GM13977 (cell line): ENCODE results near the gene MLLT10.
"Not testable (repeated sequence)": the region's sequence is repeated elsewhere in the genome, so short reads cannot be mapped to it uniquely, and the experiment has no call there.

Experiments
- DNase-seq: peaks from one replicate; pipeline ENCODE4 v3.0.0; 2012; ENCODE audit warnings: low spot score
- CTCF ChIP-seq: IDR thresholded peaks from 2 replicates; pipeline ENCODE4 v1.5.1; 2012; ENCODE audit warnings: mild to moderate bottlenecking, control low read depth; ENCODE audit not compliant: insufficient read depth; ENCODE audit errors: extremely low read depth, missing control alignments
- in situ Hi-C: fragments of 300-500 bp; cut with MboI; formaldehyde crosslinking; loops from one replicate; pipeline ENCODE4 v1.12.0; 2022; ENCODE audit warnings: low sequenced_read_pairs, low pct_unique_long_range_greater_than_20kb, mixed read lengths, inconsistent platforms; ENCODE audit not compliant: unreplicated experiment

MLLT10 gene

GRCh38 chr10:21556527-21556926, 22.5 kb downstream of the MLLT10 start:
- DNase-seq: no peak
- no peak for TF ChIP-seq CTCF
- in situ Hi-C loops: no loop called here

- DNase-seq, in situ Hi-C loops: not testable (repeated sequence)
Observed at GRCh38 chr10:21558984-21559383, 25.0 kb downstream of the MLLT10 start.

GRCh38 chr10:21570761-21571521, 36.9 kb downstream of the MLLT10 start:
- no peak for TF ChIP-seq CTCF
- in situ Hi-C loops: no loop called here
- DNase-seq: no peak

- no peak for TF ChIP-seq CTCF
- in situ Hi-C loops: no loop called here
- no peak for DNase-seq
Observed at GRCh38 chr10:21572578-21572977, 38.5 kb downstream of the MLLT10 start.

- DNase-seq, in situ Hi-C loops: not testable (repeated sequence)
Observed at GRCh38 chr10:21574514-21574913, 40.5 kb downstream of the MLLT10 start.

DNA sequence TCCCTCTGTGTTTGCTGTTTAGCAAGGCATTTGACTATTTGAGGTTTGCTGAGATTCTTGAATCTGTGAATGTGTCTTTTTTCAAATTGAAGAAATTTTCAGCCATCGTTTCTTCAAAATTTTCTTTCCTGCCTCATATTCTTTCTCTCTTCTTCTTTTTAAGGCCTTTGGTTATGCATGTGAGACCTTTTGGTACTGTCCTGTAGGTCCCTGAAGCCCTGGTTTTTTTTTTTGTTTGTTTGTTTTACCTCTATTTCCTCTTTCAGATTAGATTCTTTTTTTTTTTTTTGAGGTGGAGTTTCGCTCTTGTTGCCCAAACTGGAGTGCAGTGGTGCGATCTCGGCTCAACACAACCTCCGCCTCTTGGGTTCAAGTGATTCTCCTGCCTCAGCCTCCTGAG, 45.3 kb downstream of the MLLT10 start:
- no peak for TF ChIP-seq CTCF
- in situ Hi-C loops: no loop called here
- DNase-seq: no peak

DNA sequence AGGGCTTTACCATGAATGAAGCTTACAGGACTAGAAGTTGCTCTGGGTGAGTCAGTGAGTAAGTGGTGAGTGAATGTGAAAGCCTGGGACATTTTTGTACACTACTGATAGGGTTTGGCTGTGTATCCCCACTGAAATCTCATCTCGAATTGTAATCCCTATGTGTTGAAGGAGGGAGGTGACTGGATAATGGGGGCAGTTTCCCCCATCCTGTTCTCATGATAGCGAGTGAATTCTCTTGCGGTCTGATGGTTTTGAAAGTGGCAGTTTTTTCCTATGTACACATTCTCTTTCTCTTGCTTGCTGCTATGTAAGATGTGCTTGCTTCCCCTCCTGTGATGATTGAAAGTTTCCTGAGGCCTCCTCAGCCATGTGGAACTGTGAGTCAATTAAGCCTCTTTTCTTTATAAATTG, 47.4 kb downstream of the MLLT10 start:
- DNase-seq, in situ Hi-C loops: not testable (repeated sequence)

- DNase-seq: no peak
- in situ Hi-C loops: no loop called here
- TF ChIP-seq CTCF: no peak
Observed at GRCh38 chr10:21584834-21585530, 51.0 kb downstream of the MLLT10 start.
